Cardiac atrium fibroblast (primary cell): ENCODE results near the gene USH1C. TPM values are rescaled to one million over a fixed set of nuclear protein-coding genes. Genes with fewer than 3 reads are reported as not detected.

ENCODE experiments used
- total RNA-seq: library from RNA; depleted of rRNA; stranded (reverse); fragments of >200 nt; gene quantifications from 2 replicates; pipeline ENCODE4 v1.2.3, GENCODE V29; 2015

Gene USH1C
- total RNA-seq = not detected in 2 replicates

DNA sequence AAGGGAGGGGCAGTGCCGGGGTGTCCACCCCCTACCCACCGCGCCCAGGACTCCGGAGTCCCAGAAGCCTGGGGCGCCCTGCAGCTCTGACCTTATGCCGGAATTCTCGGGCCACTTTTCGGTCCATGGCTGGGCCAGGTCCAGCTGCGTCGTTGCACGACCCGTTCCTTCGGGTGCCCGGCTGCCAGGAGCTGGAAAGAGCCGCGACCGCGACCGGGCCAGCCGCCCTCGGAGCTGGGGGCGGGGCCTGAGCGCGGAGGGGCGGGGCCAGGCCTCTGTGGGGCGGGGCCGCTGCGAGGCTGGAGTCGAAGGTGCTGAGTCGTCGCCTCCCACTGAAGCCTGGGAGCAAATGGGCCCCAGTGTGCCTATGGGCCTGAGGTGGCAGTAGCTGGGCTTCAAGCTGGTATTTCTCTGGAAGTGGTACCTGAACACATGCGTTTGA, at the start of gene USH1C:
TSS of gene USH1C (minus strand) at position 236 of the 442 bp plus-strand sequence. CDS start at position 127, 109 bp downstream.

DNA sequence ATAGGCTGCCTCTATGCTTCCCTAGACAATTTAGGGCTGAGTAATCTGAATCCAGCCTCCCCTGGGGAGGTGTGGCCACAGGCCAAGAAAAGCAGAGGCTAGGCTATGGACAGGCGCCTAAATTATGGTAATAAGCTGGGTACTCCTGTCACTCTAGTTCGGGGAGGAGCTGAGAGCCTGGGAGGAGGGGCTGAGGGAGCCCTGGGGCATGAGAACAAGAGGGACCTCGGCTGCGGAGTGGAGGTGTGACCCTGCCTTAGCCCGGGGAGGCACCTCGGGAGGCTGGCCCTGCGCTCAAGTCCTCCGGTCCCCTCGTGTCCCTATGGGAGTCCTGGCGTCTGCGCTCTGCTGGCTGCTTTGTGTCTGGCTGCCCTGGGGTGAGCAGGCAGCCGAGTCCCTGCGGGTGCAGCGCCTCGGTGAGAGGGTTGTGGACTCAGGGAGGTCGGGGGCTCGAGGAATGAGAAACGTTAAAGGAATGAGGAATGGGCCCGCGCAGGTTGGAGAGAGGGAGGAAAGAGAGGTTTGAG, 2.9 kb upstream of the USH1C start, which contains the start of gene OTOG:
TSS of gene OTOG (plus strand) at position 209 of the 527 bp plus-strand sequence. CDS start at position 323, 114 bp downstream.

DNA sequence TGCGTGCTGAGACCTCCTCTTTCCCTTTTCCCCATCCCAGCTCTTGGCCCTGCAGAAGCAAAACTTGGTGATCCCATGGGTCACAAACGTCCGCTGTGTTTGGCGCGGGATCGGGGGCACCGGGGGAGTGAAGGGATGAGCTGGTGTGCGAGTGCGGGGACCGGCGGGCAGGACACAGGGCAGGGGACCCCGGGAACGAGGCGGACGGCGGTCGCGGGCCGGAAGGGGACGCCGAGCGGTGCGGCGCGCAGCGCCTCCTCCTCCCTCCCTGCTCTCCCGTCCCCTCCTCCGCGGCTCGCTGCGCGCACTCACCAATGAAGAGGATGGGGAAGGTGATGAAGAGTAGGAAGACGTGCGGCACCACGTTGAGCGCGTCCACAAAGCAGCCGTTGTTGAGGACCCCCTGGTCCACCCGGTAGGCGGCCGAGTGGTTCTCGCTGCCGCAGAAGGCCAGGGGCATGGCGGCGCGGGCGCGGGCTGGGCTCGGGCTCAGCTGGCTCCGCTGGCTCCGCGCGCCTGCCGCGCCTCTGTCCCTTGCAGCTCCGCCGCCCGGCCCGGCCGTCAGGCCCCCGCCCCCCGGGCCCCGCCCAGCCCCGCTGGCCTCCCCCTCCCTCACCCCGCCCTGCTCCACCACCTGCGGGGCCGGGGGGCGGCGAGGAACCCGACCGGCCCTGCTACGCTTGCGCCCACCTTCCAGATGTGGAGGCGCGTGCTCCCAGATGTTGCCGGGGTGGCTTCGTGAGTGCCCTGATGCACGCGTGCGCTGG, 67.7 kb downstream of the USH1C start, which contains the start of gene ABCC8:
TSS of gene ABCC8 (minus strand) at position 529 of the 767 bp plus-strand sequence. CDS start at position 460, 69 bp downstream.

Other genes with a start within 250 kb of the USH1C start
- 3.8 and 8.7 TPM in 2 replicates for gene NCR3LG1, start 192.6 kb downstream of the USH1C start, total RNA-seq
- not detected in 2 replicates for gene KCNJ11, start 155.8 kb downstream of the USH1C start, total RNA-seq
- gene ABCC8, start 67.6 kb downstream of the USH1C start, total RNA-seq = not detected in 2 replicates
- not detected in 2 replicates for gene OTOG, start 2.8 kb upstream of the USH1C start, total RNA-seq
- gene MYOD1, start 175.2 kb upstream of the USH1C start, total RNA-seq = not detected in 2 replicates
- not detected in 2 replicates for gene KCNC1, start 190.4 kb upstream of the USH1C start, total RNA-seq